Measurements from ENCODE around the gene CLEC1A.
A peak's percentile ranks its signal among the peaks of the same experiment; 100 is the strongest.
"Not testable (repeated sequence)": the region's sequence is repeated elsewhere in the genome, so short reads cannot be mapped to it uniquely, and the experiment has no call there.

The CLEC1A gene

DNA sequence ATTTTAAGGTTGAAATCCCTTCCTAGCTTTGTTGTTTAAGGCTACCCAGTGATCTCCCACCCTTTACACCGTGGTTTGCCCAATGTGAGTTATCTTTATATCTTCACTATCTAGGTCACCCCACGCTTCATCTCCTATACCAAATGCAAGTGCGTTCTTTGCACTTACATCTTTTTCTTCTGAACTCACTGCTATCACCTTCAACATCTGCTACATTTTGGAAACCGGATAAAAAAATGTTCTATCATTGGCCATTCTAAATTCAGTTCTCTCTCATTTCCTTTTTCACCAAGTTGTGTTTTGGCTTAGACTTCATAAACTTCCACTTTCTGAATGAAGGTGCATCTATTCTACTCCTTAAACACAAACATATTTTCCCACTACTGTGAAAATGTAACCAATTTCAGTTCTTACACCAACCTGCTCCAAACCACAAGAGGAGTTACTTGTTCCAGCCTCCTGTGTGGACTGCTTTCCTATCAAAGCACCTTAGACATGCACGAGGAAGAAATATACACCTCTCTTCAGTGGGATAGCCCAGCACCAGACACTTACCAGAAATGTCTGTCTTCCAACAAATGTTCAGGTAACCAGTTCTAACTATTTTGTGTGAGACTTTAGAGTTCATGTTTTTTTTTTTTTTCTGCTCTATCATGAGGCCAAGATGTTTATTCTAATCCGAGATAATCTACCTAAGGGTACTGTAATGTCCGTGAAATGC lies 46.4 kb downstream of the CLEC1A start:
- DNase-seq = no peak

DNA sequence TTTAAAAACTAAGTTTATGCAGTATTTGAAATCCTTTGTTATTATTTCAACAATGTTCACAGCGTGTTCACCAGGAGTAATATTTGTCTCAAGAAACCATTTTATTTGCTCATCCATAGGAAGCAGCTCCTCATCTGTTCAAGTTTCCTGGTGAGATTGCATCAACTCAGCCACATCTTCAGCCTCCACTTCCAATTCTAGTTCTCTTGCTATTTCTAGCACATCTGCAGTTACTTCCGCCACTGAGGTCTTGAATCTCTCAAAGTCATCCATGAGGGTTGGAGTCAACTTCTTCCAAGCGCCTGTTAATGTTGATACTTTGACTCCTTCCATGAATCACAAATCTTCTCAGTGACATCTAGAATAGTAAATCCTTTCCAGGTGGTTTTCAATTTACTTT lies 50.3 kb downstream of the CLEC1A start:
- DNase-seq = peak in 3 of 56 donors; percentile 2 to 29 (median 3)

DNA sequence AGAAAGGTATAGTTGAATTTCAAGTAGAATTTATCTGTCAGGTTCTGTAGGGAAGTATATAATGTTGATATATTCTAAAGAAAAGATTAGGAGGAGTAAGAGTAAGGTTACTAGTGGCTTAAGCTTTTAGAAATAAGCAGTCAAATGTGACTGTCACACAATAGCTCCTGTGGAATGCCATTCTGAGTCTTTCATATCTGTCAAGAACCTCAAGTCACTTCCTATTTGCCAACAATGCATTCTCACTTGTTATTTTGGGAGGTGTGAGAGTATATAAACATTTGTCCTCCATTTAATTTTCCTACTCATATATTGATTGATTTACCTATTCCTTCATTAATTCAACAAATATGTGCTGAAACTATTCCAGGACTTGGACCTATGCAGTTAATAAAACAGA lies 56.6 kb downstream of the CLEC1A start:
- DNase-seq = no peak

GRCh38 chr12:10033783-10034545 lies 64.8 kb downstream of the CLEC1A start:
- no peak for DNase-seq

DNA sequence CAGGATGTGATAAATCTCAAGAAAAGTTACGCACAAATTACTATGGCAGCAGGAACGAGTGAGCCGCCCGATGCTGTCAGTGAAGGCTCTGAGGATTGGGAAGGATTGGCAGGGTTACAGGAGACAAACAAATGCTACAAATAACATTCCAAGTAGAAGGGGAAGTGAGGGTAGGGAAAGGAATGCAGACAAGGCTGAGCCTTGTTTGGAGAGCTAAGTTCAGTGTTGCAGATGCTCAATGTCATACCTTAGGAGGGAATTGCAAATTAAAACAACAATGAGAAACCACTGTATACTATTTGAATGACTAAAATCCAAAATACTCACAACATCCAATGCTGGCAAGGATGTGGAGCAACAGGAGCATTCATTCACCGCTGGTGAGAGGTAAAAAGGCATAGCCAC lies 67.0 kb downstream of the CLEC1A start:
- DNase-seq = no peak

DNA sequence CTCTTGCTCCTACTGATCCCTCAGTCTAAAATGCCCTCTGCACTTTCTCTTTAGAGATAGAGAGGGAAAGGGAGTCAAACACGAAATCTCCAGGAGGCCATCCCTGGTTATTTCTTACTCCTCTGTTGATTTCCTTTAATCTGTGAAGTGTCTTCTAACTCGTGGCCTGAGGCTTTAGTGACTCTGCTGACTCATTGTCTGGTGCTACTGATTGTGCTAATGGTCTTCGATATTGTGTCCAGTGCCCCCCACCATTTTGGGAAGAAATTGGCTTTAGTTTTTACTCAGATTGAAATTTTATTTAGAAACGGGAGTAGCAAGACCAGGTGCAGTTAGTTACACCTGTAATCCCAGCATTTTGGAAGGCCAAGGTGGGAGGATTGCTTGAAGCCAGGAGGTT lies 67.5 kb downstream of the CLEC1A start:
- no peak for DNase-seq

GRCh38 chr12:10030446-10030845 lies 68.3 kb downstream of the CLEC1A start, which contains the start of gene CLEC9A:
Gene CLEC9A (plus strand): TSS chr12:10030682. CDS start chr12:10052688, 22,006 bp downstream.
- DNase-seq = no peak

DNA sequence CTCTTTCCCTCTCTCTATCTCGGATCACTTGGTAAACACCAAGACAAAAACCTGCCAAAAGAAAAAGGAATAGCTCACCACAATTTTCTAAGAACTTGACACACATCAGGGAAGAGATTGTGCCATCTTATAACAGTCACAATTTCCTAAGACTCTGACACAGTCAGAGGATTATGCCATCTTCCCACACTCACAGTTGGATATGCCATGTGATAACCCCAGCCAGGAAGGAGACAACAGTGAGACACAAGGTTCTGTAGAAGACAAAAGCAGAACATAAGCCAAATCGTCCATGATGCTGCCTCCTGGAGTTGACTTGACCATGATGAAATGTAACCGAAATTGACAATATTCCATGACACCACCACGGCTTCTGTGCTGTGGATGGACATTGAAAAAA lies 71.1 kb downstream of the CLEC1A start:
- DNase-seq = no peak

GRCh38 chr12:10027311-10027710 lies 71.5 kb downstream of the CLEC1A start:
- DNase-seq = no peak

DNA sequence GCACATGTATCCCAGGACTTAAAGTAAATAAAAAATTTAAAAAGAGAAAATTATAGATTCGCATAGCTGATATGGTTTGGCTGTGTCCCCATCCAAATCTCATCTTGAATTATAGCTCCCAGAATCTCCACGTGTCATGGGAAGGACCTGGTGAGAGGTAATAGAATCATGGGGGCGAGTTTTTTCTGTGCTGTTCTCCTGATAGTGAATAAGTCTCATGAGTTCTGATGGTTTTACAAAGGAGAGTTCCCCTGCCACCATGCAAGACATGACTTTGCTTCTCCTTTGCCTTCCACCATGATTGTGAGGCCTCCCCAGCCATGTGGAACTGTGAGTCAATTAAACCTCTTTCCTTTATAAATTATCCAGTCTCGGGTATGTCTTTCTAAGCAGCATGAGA lies 72.1 kb downstream of the CLEC1A start:
- not testable (repeated sequence) for DNase-seq

- DNase-seq = no peak
These were observed 73.5 kb downstream of the CLEC1A start for GRCh38 chr12:10025236-10025635.

GRCh38 chr12:10021342-10021741 lies 77.4 kb downstream of the CLEC1A start:
- no peak for DNase-seq
